ENCODE data around the gene NAPG.

Gene NAPG

GRCh38 chr18:10559553-10560451 is 34.0 kb downstream of the NAPG start:
- H3K27me3 ChIP-seq (ENCODE audit: control insufficient read depth in 3 of 3, insufficient read depth in 3 of 3, low read depth in 1 of 3, low read length in 3 of 3): no peaks in the 10 kb centered on the region
- peak overlapping the region; percentile 68 for H2AK5ac ChIP-seq (ENCODE audit: low read depth, low read length)
- H4K8ac ChIP-seq (ENCODE audit: low read depth, low read length): no peak overlapping the region
- DNase-seq (ENCODE audit: low spot score): no peak
- no peak overlapping the region for H3K4me3 ChIP-seq (ENCODE audit: low read length in 2 of 2)
- no peak overlapping the region for H2BK15ac ChIP-seq (ENCODE audit: low read length)
- WGBS, 2 donors (ENCODE audit: extremely low coverage in 2 of 2, insufficient read length in 2 of 2, insufficient replicate concordance in 1 of 2): no CpG with 5 or more reads among the region's 17 CpGs
- H2AFZ ChIP-seq (ENCODE audit: low read length): no peak overlapping the region
- H3K9ac ChIP-seq (ENCODE audit: low read depth, low read length, poor library complexity): peak overlapping the region; percentile 51
- H3K23ac ChIP-seq (ENCODE audit: low read depth, low read length, poor library complexity): peak overlapping the region; percentile 61
- no peak overlapping the region for H2BK5ac ChIP-seq (ENCODE audit: low read length)
- H3K4me1 ChIP-seq (ENCODE audit: control insufficient read depth in 2 of 2, insufficient read depth in 1 of 2, low read depth in 1 of 2, low read length in 2 of 2): peaks cover 0 to 4% of the 10 kb centered on the region in 2 donors
- no peak overlapping the region for H3K4ac ChIP-seq (ENCODE audit: low read length)
- no peak overlapping the region for H2BK12ac ChIP-seq (ENCODE audit: low read length)
- H3K27ac ChIP-seq (replicated peaks; ENCODE audit: low read length): no peak overlapping the region
- no peak overlapping the region for H2BK120ac ChIP-seq (ENCODE audit: low read depth, low read length)
- no peak overlapping the region for H4K91ac ChIP-seq (ENCODE audit: low read depth, low read length, poor library complexity)
- peaks cover 2 to 32% of the 10 kb centered on the region in 2 donors for H3K36me3 ChIP-seq (replicated peaks in 1 of 2; ENCODE audit: control insufficient read depth in 2 of 2, insufficient read depth in 2 of 2, low read length in 2 of 2)
- H3K79me1 ChIP-seq (ENCODE audit: low read depth, low read length): no peaks in the 10 kb centered on the region
- H3K14ac ChIP-seq (ENCODE audit: low read length): no peak overlapping the region
- H3K9me3 ChIP-seq (replicated peaks in 1 of 2; ENCODE audit: control insufficient read depth in 2 of 2, insufficient read depth in 1 of 2, low read depth in 1 of 2, low read length in 2 of 2): peaks cover 5 to 12% of the 10 kb centered on the region in 2 donors
- H3K18ac ChIP-seq (ENCODE audit: low read length): peak overlapping the region; percentile 83
- no peak overlapping the region for H3K4me2 ChIP-seq (ENCODE audit: insufficient read depth, low read length, poor library complexity, severe bottlenecking)

DNA sequence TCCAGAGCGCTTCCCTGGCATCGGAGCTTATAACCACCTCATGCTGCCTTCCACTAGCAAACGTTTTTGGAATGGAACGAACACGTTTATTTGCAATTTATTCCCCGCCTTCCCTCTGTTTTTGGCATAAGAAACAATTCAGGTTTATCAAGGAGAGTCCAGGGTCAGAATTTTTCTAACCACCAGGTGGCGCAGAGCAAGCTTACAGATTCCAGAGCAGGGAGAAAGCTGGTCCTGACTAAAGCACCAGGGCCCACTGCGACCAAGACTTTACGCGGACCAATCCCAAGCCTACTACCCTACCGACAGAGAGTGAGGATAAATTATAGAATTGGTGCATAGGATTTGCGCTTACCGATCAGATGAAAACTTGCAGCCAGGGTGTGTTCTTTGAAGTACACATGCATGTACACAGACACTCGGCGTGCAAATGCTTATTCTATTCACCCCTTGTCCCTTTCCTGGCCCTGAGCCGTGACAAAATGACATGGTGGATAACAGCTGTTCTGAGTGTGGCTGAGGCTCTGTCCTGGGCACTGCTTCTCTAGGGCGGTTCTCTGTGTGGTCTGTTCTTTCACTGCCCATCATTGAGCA is 34.7 kb downstream of the NAPG start:
- Histone ChIP-seq H3K27me3 (ENCODE audit: control insufficient read depth in 3 of 3, insufficient read depth in 3 of 3, low read depth in 1 of 3, low read length in 3 of 3) (no peaks in the 10 kb centered on the region), H3K4me2 (ENCODE audit: insufficient read depth, low read length, poor library complexity, severe bottlenecking) (no peak overlapping the region), H2AFZ (ENCODE audit: low read length) (no peak overlapping the region), H3K4me3 (ENCODE audit: low read length in 2 of 2) (peak overlapping the region in 1 of 2 donors; percentile 18), H4K8ac (ENCODE audit: low read depth, low read length) (no peak overlapping the region), H2BK120ac (ENCODE audit: low read depth, low read length) (no peak overlapping the region), H3K14ac (ENCODE audit: low read length) (no peak overlapping the region), H2AK5ac (ENCODE audit: low read depth, low read length) (peak overlapping the region; percentile 68), H3K9me3 (replicated peaks in 1 of 2; ENCODE audit: control insufficient read depth in 2 of 2, insufficient read depth in 1 of 2, low read depth in 1 of 2, low read length in 2 of 2) (peaks cover 5 to 12% of the 10 kb centered on the region in 2 donors), H3K9ac (ENCODE audit: low read depth, low read length, poor library complexity) (no peak overlapping the region), H4K91ac (ENCODE audit: low read depth, low read length, poor library complexity) (no peak overlapping the region), H3K79me1 (ENCODE audit: low read depth, low read length) (no peaks in the 10 kb centered on the region), H3K27ac (replicated peaks; ENCODE audit: low read length) (no peak overlapping the region), H2BK12ac (ENCODE audit: low read length) (no peak overlapping the region), H3K4me1 (ENCODE audit: control insufficient read depth in 2 of 2, insufficient read depth in 1 of 2, low read depth in 1 of 2, low read length in 2 of 2) (peaks cover 0 to 4% of the 10 kb centered on the region in 2 donors), H3K23ac (ENCODE audit: low read depth, low read length, poor library complexity) (peak overlapping the region; percentile 61), H3K18ac (ENCODE audit: low read length) (no peak overlapping the region), H3K4ac (ENCODE audit: low read length) (no peak overlapping the region), H3K36me3 (replicated peaks in 1 of 2; ENCODE audit: control insufficient read depth in 2 of 2, insufficient read depth in 2 of 2, low read length in 2 of 2) (peaks cover 2 to 25% of the 10 kb centered on the region in 2 donors), H2BK15ac (ENCODE audit: low read length) (no peak overlapping the region), H2BK5ac (ENCODE audit: low read length) (no peak overlapping the region)
- DNase-seq (ENCODE audit: low spot score): peak; percentile 69
- WGBS, 2 donors (ENCODE audit: extremely low coverage in 2 of 2, insufficient read length in 2 of 2, insufficient replicate concordance in 1 of 2): no CpG with 5 or more reads among the region's 17 CpGs

GRCh38 chr18:10562773-10563160 is 36.9 kb downstream of the NAPG start:
- no peaks in the 10 kb centered on the region for H3K79me1 ChIP-seq (ENCODE audit: low read depth, low read length)
- no peak for DNase-seq (ENCODE audit: low spot score)
- no peak overlapping the region for H4K8ac ChIP-seq (ENCODE audit: low read depth, low read length)
- H3K27ac ChIP-seq (replicated peaks; ENCODE audit: low read length): no peak overlapping the region
- no peaks in the 10 kb centered on the region for H3K27me3 ChIP-seq (ENCODE audit: control insufficient read depth in 3 of 3, insufficient read depth in 3 of 3, low read depth in 1 of 3, low read length in 3 of 3)
- H3K23ac ChIP-seq (ENCODE audit: low read depth, low read length, poor library complexity): no peak overlapping the region
- no peak overlapping the region for H2AFZ ChIP-seq (ENCODE audit: low read length)
- no peak overlapping the region for H2BK5ac ChIP-seq (ENCODE audit: low read length)
- H3K36me3 ChIP-seq (replicated peaks in 1 of 2; ENCODE audit: control insufficient read depth in 2 of 2, insufficient read depth in 2 of 2, low read length in 2 of 2): peaks cover 0 to 4% of the 10 kb centered on the region in 2 donors
- H2BK15ac ChIP-seq (ENCODE audit: low read length): no peak overlapping the region
- H3K4me1 ChIP-seq (ENCODE audit: control insufficient read depth in 2 of 2, insufficient read depth in 1 of 2, low read depth in 1 of 2, low read length in 2 of 2): peaks cover 0 to 6% of the 10 kb centered on the region in 2 donors
- H2AK5ac ChIP-seq (ENCODE audit: low read depth, low read length): no peak overlapping the region
- WGBS, 2 donors (ENCODE audit: extremely low coverage in 2 of 2, insufficient read length in 2 of 2, insufficient replicate concordance in 1 of 2): no CpG with 5 or more reads among the region's 5 CpGs
- H3K9ac ChIP-seq (ENCODE audit: low read depth, low read length, poor library complexity): no peak overlapping the region
- no peak overlapping the region for H3K4ac ChIP-seq (ENCODE audit: low read length)
- H3K18ac ChIP-seq (ENCODE audit: low read length): no peak overlapping the region
- no peak overlapping the region for H3K14ac ChIP-seq (ENCODE audit: low read length)
- no peak overlapping the region for H2BK120ac ChIP-seq (ENCODE audit: low read depth, low read length)
- H4K91ac ChIP-seq (ENCODE audit: low read depth, low read length, poor library complexity): no peak overlapping the region
- H3K9me3 ChIP-seq (replicated peaks in 1 of 2; ENCODE audit: control insufficient read depth in 2 of 2, insufficient read depth in 1 of 2, low read depth in 1 of 2, low read length in 2 of 2): peaks cover under 1 to 3% of the 10 kb centered on the region in 2 donors
- no peak overlapping the region for H3K4me3 ChIP-seq (ENCODE audit: low read length in 2 of 2)
- H3K4me2 ChIP-seq (ENCODE audit: insufficient read depth, low read length, poor library complexity, severe bottlenecking): no peak overlapping the region
- H2BK12ac ChIP-seq (ENCODE audit: low read length): no peak overlapping the region

- Histone ChIP-seq H3K4me1 (ENCODE audit: control insufficient read depth in 2 of 2, insufficient read depth in 1 of 2, low read depth in 1 of 2, low read length in 2 of 2) (peaks cover 0 to 6% of the 10 kb centered on the region in 2 donors), H3K4ac (ENCODE audit: low read length) (no peak overlapping the region), H3K27me3 (ENCODE audit: control insufficient read depth in 3 of 3, insufficient read depth in 3 of 3, low read depth in 1 of 3, low read length in 3 of 3) (no peaks in the 10 kb centered on the region), H2BK15ac (ENCODE audit: low read length) (no peak overlapping the region), H3K36me3 (replicated peaks in 1 of 2; ENCODE audit: control insufficient read depth in 2 of 2, insufficient read depth in 2 of 2, low read length in 2 of 2) (no peaks in the 10 kb centered on the region), H3K9me3 (replicated peaks in 1 of 2; ENCODE audit: control insufficient read depth in 2 of 2, insufficient read depth in 1 of 2, low read depth in 1 of 2, low read length in 2 of 2) (peaks cover 0 to 3% of the 10 kb centered on the region in 2 donors), H3K4me3 (ENCODE audit: low read length in 2 of 2) (no peak overlapping the region), H3K9ac (ENCODE audit: low read depth, low read length, poor library complexity) (no peak overlapping the region), H2BK5ac (ENCODE audit: low read length) (peak overlapping the region; percentile 60), H2AK5ac (ENCODE audit: low read depth, low read length) (no peak overlapping the region), H3K23ac (ENCODE audit: low read depth, low read length, poor library complexity) (no peak overlapping the region), H3K4me2 (ENCODE audit: insufficient read depth, low read length, poor library complexity, severe bottlenecking) (no peak overlapping the region), H4K91ac (ENCODE audit: low read depth, low read length, poor library complexity) (no peak overlapping the region), H3K18ac (ENCODE audit: low read length) (no peak overlapping the region), H3K79me1 (ENCODE audit: low read depth, low read length) (no peaks in the 10 kb centered on the region), H2BK12ac (ENCODE audit: low read length) (no peak overlapping the region), H2AFZ (ENCODE audit: low read length) (no peak overlapping the region), H3K27ac (replicated peaks; ENCODE audit: low read length) (no peak overlapping the region), H4K8ac (ENCODE audit: low read depth, low read length) (no peak overlapping the region), H3K14ac (ENCODE audit: low read length) (no peak overlapping the region), H2BK120ac (ENCODE audit: low read depth, low read length) (no peak overlapping the region)
- WGBS, 2 donors (ENCODE audit: extremely low coverage in 2 of 2, insufficient read length in 2 of 2, insufficient replicate concordance in 1 of 2): no CpG with 5 or more reads among the region's 9 CpGs
- DNase-seq (ENCODE audit: low spot score): no peak
Measured at GRCh38 chr18:10563886-10564285, 38.1 kb downstream of the NAPG start.
